AG04450 (cell line): ENCODE results near the gene SLA2. TPM values are rescaled to one million over a fixed set of nuclear protein-coding genes. Genes with fewer than 3 reads are reported as not detected.

Experiments used
- CTCF ChIA-PET: fragments of 300-600, 350-600 bp; formaldehyde crosslinking; extraction: SDS; loops from one replicate; lab custom pipeline; 2022; ENCODE audit warnings: antibody characterized with exemption, inconsistent platforms; lab: Charles Lee
- POLR2A ChIA-PET: fragments of 350-600 bp; formaldehyde crosslinking; extraction: SDS; loops from one replicate; lab custom pipeline; 2021; ENCODE audit warnings: antibody characterized with exemption, inconsistent platforms; lab: Yijun Ruan, JAX
- DNase-seq: peaks from one replicate; pipeline ENCODE4 v3.0.0-alpha.2; 2011; ENCODE audit warnings: low read depth, low spot score
- H3K27ac ChIP-seq: one replicate; pipeline ENCODE4 v1.5.1; 2012; ENCODE audit warnings: low read depth, low read length, control low read depth
- H3K27me3 ChIP-seq: one replicate; pipeline ENCODE4 v1.6.0; 2012; ENCODE audit warnings: low read length; ENCODE audit not compliant: control insufficient read depth, insufficient read depth
- H3K4me3 ChIP-seq: 2 replicates; pipeline ENCODE4 v1.5.1; 2011; ENCODE audit warnings: mild to moderate bottlenecking, low read depth, low read length, control low read depth
- H3K9me3 ChIP-seq: 2 replicates; pipeline ENCODE4 v1.5.1; 2012; ENCODE audit warnings: low read length; ENCODE audit not compliant: control insufficient read depth, insufficient read depth
- CTCF ChIP-seq: IDR thresholded peaks from 2 replicates; pipeline ENCODE4 v1.5.1; 2011; ENCODE audit warnings: low read depth, low read length, control low read depth, inconsistent platforms
- polyA plus RNA-seq: library from polyadenylated mRNA; depleted of rRNA; stranded (reverse); fragments of >200 nt; gene quantifications from 2 replicates; pipeline ENCODE4 v1.2.3, GENCODE V29; 2011

Gene SLA2
- polyA plus RNA-seq, 1 experiment = not detected

- H3K27me3 ChIP-seq = no peaks in the 10 kb centered on the region
- TF ChIP-seq CTCF = no peak
- no peak overlapping the region for H3K27ac ChIP-seq
- ChIA-PET POLR2A (no interaction called here), CTCF (no interaction called here)
- DNase-seq = no peak
- H3K4me3 ChIP-seq = no peak overlapping the region
- no peaks in the 10 kb centered on the region for H3K9me3 ChIP-seq
Measured at GRCh38 chr20:36646678-36647077, 682 bp upstream of the SLA2 start.

GRCh38 chr20:36645353-36645752, 643 bp downstream of the SLA2 start:
- Histone ChIP-seq H3K27ac (no peak overlapping the region), H3K9me3 (no peaks in the 10 kb centered on the region), H3K27me3 (no peaks in the 10 kb centered on the region), H3K4me3 (no peak overlapping the region)
- TF ChIP-seq CTCF = no peak
- DNase-seq = no peak
- ChIA-PET POLR2A (no interaction called here), CTCF (no interaction called here)

- TF ChIP-seq CTCF = no peak
- no peak for DNase-seq
- ChIA-PET POLR2A (no interaction called here), CTCF (no interaction called here)
- H3K27me3 ChIP-seq = no peaks in the 10 kb centered on the region
- no peaks in the 10 kb centered on the region for H3K9me3 ChIP-seq
- no peak overlapping the region for H3K4me3 ChIP-seq
- H3K27ac ChIP-seq = no peak overlapping the region
Measured at GRCh38 chr20:36644706-36645095, 1.3 kb downstream of the SLA2 start.

GRCh38 chr20:36644032-36644705, 1.8 kb downstream of the SLA2 start:
- Histone ChIP-seq H3K4me3 (no peak overlapping the region), H3K27me3 (no peaks in the 10 kb centered on the region), H3K27ac (no peak overlapping the region), H3K9me3 (no peaks in the 10 kb centered on the region)
- no peak for DNase-seq
- ChIA-PET CTCF (no interaction called here), POLR2A (no interaction called here)
- no peak for TF ChIP-seq CTCF

GRCh38 chr20:36642136-36642535, 3.9 kb downstream of the SLA2 start:
- POLR2A ChIA-PET = no interaction called here
- no peak overlapping the region for H3K4me3 ChIP-seq
- H3K27me3 ChIP-seq = no peaks in the 10 kb centered on the region
- no peak for DNase-seq
- TF ChIP-seq CTCF = no peak
- H3K27ac ChIP-seq = no peak overlapping the region
- no peaks in the 10 kb centered on the region for H3K9me3 ChIP-seq
- CTCF ChIA-PET = interaction anchor here (0.6 kb wide), 1 partner anchor 312 kb away, joined by 10 read pairs; no protein-coding TSS in a partner anchor
